Esophagus (tissue), 2 donors: ENCODE results near the gene TYK2. TPM values are rescaled to one million over a fixed set of nuclear protein-coding genes. Genes with fewer than 3 reads are reported as not detected.

Experiments
- H3K27ac ChIP-seq, 2 donors: one replicate each; pipeline ENCODE4 v1.5.1; 2013; ENCODE audit warnings: low read depth in 2 of 2, mild to moderate bottlenecking in 2 of 2, inconsistent platforms in 1 of 2, low read length in 1 of 2, moderate library complexity in 1 of 2
- H3K27me3 ChIP-seq, 2 donors: one replicate each; pipeline ENCODE4 v1.6.1; 2013; ENCODE audit warnings: low read length in 2 of 2, control low read depth in 1 of 2, mild to moderate bottlenecking in 1 of 2; ENCODE audit not compliant: insufficient read depth in 2 of 2, control insufficient read depth in 1 of 2
- H3K36me3 ChIP-seq, 2 donors: one replicate each; pipeline ENCODE4 v1.6.1; 2013; ENCODE audit warnings: low read length in 1 of 2; ENCODE audit not compliant: control insufficient read depth in 2 of 2, insufficient read depth in 2 of 2
- H3K4me1 ChIP-seq, 2 donors: one replicate each; pipeline ENCODE4 v1.6.1; 2013; ENCODE audit warnings: low read length in 1 of 2; ENCODE audit not compliant: control insufficient read depth in 2 of 2, insufficient read depth in 2 of 2
- H3K4me3 ChIP-seq, 2 donors: one replicate each; pipeline ENCODE4 v1.5.1; 2013; ENCODE audit warnings: low read length in 2 of 2, mild to moderate bottlenecking in 2 of 2, low read depth in 1 of 2, moderate library complexity in 1 of 2
- H3K9me3 ChIP-seq, 2 donors: one replicate each; pipeline ENCODE4 v1.6.1; 2013; ENCODE audit warnings: mild to moderate bottlenecking in 2 of 2, low read depth in 1 of 2, low read length in 1 of 2, moderate library complexity in 1 of 2; ENCODE audit not compliant: control insufficient read depth in 2 of 2, insufficient read depth in 1 of 2
- WGBS, 2 donors: extraction: QIAGEN DNeasy Blood & Tissue Kit; methylation state at CpG; one replicate each; pipeline ENCODE4 v1.1.7; 2013; 5-methylcytosine and 5-hydroxymethylcytosine counted together
- polyA plus RNA-seq, 2 donors: library from polyadenylated mRNA; stranded (reverse); fragments of 200-250 nt; gene quantifications; one replicate each; pipeline ENCODE4 v1.2.3, GENCODE V29; 2013
- donor health status: healthy with polysubstance abuse.
- donor health status: Bipolar disorder and iron deficiency.

The TYK2 gene
- 10 to 100 TPM; 56.2 to 96.8 TPM for polyA plus RNA-seq

- Histone ChIP-seq H3K27ac (peak within 1 kb of the TSS; percentile 83), H3K4me3 (peak within 1 kb of the TSS; percentile 85 to 92), H3K27me3 (no peaks in the 10 kb centered on the region), H3K36me3 (peaks cover 4% of the 10 kb centered on the region in 2 donors), H3K9me3 (no peaks in the 10 kb centered on the region), H3K4me1 (peaks cover 2 to 5% of the 10 kb centered on the region in 2 donors)
- WGBS, 2 donors = 0 to 1% methylated on average over 53 to 58 of the region's 58 CpGs
Observed at GRCh38 chr19:10380313-10381102, at the start of gene TYK2. Gene TYK2 (minus strand): TSS chr19:10380572. CDS start chr19:10378406, 2,166 bp downstream.

GRCh38 chr19:10428996-10429381 is 48.6 kb upstream of the TYK2 start:
- no peak overlapping the region for H3K27ac ChIP-seq
- no peaks in the 10 kb centered on the region for H3K27me3 ChIP-seq
- WGBS, 2 donors = 64 to 69% methylated on average over 5 of the region's 5 CpGs

GRCh38 chr19:10427169-10427568 is 46.8 kb upstream of the TYK2 start:
- Histone ChIP-seq H3K4me3 (no peak overlapping the region), H3K9me3 (no peaks in the 10 kb centered on the region), H3K27ac (no peak overlapping the region), H3K36me3 (no peaks in the 10 kb centered on the region), H3K27me3 (no peaks in the 10 kb centered on the region), H3K4me1 (peaks cover 0 to 6% of the 10 kb centered on the region in 2 donors)
- 86 to 87% methylated on average over 6 of the region's 6 CpGs for WGBS, 2 donors

More at GRCh38 chr19:10428996-10429381, 48.6 kb upstream of the TYK2 start:
- Histone ChIP-seq H3K9me3 (no peaks in the 10 kb centered on the region), H3K4me1 (peaks cover 5 to 8% of the 10 kb centered on the region in 2 donors), H3K4me3 (no peak overlapping the region), H3K36me3 (no peaks in the 10 kb centered on the region)

GRCh38 chr19:10424011-10424637 is 43.8 kb upstream of the TYK2 start:
- Histone ChIP-seq H3K4me1 (peaks cover 8 to 18% of the 10 kb centered on the region in 2 donors), H3K4me3 (peak overlapping the region; percentile 10 to 29), H3K36me3 (no peaks in the 10 kb centered on the region), H3K9me3 (no peaks in the 10 kb centered on the region), H3K27me3 (peaks cover 5 to 14% of the 10 kb centered on the region in 2 donors), H3K27ac (peak overlapping the region in 1 of 2 donors; percentile 14)
- 1 to 2% methylated on average over 36 to 38 of the region's 38 CpGs for WGBS, 2 donors

GRCh38 chr19:10422846-10423245 is 42.5 kb upstream of the TYK2 start:
- Histone ChIP-seq H3K27me3 (peaks cover 5 to 22% of the 10 kb centered on the region in 2 donors), H3K27ac (no peak overlapping the region), H3K36me3 (no peaks in the 10 kb centered on the region), H3K4me3 (no peak overlapping the region), H3K4me1 (peaks cover 8 to 19% of the 10 kb centered on the region in 2 donors), H3K9me3 (no peaks in the 10 kb centered on the region)
- WGBS, 2 donors = 54 to 64% methylated on average over 3 of the region's 3 CpGs

GRCh38 chr19:10422046-10422461 is 41.7 kb upstream of the TYK2 start:
- Histone ChIP-seq H3K4me3 (no peak overlapping the region), H3K36me3 (no peaks in the 10 kb centered on the region), H3K4me1 (peaks cover 8 to 23% of the 10 kb centered on the region in 2 donors), H3K9me3 (no peaks in the 10 kb centered on the region), H3K27ac (no peak overlapping the region), H3K27me3 (peaks cover 5 to 22% of the 10 kb centered on the region in 2 donors)
- WGBS, 2 donors = 50 to 65% methylated on average over 4 of the region's 4 CpGs

GRCh38 chr19:10421240-10422045 is 41.1 kb upstream of the TYK2 start:
- H3K4me1 ChIP-seq = peaks cover 8 to 26% of the 10 kb centered on the region in 2 donors

GRCh38 chr19:10420444-10421239 is 40.3 kb upstream of the TYK2 start, which contains the start of gene PDE4A:
Gene PDE4A (plus strand): TSS chr19:10420538. CDS start chr19:10420765, 227 bp downstream.
- no peaks in the 10 kb centered on the region for H3K36me3 ChIP-seq
- peaks cover 0 to 3% of the 10 kb centered on the region in 2 donors for H3K9me3 ChIP-seq
- H3K27me3 ChIP-seq = peaks cover 5 to 22% of the 10 kb centered on the region in 2 donors
- no peak within 1 kb of the TSS for H3K27ac ChIP-seq
- peak within 1 kb of the TSS in 1 of 2 donors; percentile 38 for H3K4me3 ChIP-seq
- H3K4me1 ChIP-seq = peaks cover 8 to 26% of the 10 kb centered on the region in 2 donors
- WGBS, 2 donors = 1% methylated on average over 76 to 104 of the region's 104 CpGs

More at GRCh38 chr19:10421240-10422045, 41.1 kb upstream of the TYK2 start:
- no peaks in the 10 kb centered on the region for H3K36me3 ChIP-seq
- no peak overlapping the region for H3K4me3 ChIP-seq
- peaks cover 0 to 3% of the 10 kb centered on the region in 2 donors for H3K9me3 ChIP-seq
- peaks cover 5 to 22% of the 10 kb centered on the region in 2 donors for H3K27me3 ChIP-seq
- 24 to 29% methylated on average over 17 of the region's 17 CpGs for WGBS, 2 donors
- H3K27ac ChIP-seq = no peak overlapping the region
